Stimulated activated CD4-positive, alpha-beta T cell treated with anti-CD3 and anti-CD28 coated beads, Interleukin-2, amount 100 ng/mL, for 24 hours (primary cell): Measurements from ENCODE around the gene PDCD2L.
"Not testable (repeated sequence)": the region's sequence is repeated elsewhere in the genome, so short reads cannot be mapped to it uniquely, and the experiment has no call there.

Source experiments
- DNase-seq, 2 donors: peaks; one replicate each; pipeline ENCODE4 v3.0.0-alpha.2; 2020

PDCD2L gene

GRCh38 chr19:34426096-34426661, 22.0 kb downstream of the PDCD2L start:
- DNase-seq = no peak

GRCh38 chr19:34428549-34429285, 24.5 kb downstream of the PDCD2L start:
- DNase-seq = no peak

- no peak for DNase-seq
Observed at GRCh38 chr19:34429553-34429952, 25.4 kb downstream of the PDCD2L start.

DNA sequence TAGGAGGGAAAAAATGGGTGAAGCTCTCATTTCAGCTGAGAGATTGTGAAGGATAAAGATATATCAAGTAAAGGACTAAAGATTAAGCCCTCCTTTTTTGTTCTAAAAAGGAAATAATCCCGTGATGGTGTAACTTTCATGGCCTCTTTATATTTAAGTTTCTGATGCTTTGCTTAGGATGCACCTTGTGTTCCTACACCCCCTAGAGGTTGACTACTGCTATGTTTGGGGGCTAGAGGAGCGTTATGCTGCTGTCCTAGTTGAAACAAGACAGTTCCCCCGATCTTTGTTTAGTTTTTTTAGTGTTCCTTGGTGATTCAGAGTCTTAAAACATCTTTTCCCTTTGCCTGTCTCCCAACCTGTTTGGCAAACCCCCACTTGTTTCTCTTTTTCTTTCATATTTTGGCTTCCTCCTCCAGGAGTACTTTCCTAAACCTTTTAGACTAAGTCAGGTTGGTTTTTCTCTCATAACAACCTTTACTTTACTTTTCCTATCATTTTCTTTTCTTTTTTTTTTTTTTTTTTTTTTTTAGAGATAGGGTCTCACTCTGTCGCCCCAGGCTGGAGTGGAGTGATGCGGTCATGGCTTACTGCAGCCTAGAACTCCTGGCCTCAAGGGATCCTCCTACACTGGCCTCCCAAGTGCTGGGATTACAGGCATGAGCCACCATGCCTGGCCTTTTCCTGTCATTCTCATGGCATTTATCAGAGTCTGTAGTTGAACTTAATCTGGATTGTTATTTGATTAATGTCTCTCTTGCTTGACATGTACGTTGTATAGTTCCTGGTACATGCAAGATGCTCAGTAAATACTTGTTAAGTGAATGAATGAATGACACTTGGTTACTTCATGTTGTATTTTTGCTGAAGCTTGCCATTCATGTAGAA, 26.8 kb downstream of the PDCD2L start:
- peak; percentile 9 to 32 for DNase-seq

DNA sequence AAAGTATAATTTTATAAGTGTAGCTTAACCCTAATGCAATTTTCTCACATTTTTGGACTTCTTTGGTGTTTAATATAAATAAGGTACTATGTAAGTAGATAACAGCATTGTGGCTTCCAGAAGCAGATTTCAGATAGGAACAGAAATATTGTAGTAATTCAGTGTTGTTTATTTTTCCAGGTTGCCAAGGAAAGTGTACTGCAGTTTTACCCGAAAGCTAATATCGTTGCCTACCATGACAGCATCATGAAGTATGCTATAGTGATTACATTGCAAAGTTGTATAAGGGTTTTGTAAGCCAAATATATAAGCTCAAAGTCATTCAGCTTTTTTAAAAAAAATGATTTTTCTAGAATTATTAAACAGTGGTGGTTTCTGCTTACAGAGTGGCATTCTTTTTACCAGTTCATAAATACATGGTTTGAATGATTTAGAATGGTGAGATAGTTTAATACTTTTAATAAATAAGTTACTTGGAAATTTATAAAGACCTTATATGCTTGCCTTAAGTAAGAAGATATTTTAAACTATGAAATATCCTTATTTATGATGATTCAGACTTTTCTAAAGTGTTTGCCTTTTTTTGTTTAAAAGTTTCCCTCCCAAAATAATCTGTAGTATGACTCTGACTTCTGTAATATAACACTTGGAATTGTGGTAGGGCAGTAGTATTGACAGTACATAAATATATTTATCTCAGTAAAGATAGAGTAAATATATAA, 27.6 kb downstream of the PDCD2L start:
- no peak for DNase-seq

DNA sequence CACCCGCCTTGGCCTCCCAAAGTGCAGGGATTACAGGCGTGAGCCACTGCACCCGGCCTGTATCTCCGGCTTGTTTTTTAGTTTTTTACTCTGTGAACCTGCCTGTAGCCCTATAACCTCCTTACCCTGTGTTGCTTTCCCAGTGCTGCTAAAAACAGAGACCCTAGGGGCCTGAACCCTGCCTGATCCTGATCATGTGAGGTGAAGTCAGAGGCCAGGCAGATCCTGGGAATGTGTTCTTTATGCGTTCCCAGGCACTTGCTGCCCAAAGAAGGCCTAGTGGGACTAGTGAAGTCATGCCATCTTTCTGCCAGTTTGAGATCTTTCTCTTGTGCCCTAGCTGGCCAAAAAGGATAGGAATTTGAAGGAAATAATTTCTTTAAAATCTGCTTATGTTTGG, 28.6 kb downstream of the PDCD2L start:
- DNase-seq = no peak

DNA sequence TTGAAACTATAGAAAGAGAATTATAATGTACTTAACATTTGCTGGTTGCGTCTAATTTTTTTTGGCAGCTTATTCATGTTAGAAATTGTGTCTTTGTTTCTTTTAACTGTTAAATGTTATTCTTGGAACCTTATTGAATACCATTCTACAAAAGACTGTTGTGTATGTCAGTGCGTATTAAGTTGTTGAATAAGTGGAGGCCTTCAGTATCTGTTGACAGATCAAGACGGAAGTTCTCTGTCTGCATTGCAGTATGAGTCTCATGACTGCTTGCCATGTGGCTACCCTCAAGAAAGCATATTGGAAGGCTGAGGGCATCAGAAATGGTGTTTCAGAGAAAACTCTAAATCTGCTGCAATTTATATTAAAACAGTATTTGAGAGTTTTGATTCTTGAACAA, 32.5 kb downstream of the PDCD2L start:
- no peak for DNase-seq

DNA sequence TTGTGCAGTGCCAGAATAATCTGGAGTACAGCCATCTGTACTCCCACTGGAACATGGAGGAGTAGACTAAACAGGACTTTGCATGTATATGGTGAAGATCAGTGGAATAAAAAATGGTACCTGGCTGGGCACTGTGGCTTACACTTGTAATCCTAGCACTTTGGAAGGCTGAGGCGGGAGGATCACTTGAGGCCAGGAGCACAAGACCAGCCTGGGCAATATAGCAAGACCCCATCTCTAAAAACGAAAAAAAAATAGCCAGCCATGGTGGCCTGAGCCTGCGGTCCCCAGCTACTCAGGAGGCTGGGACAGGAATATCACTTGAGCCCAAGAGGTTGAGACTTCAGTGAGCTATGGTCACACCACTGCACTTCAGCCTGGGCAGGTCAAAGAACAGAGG, 44.0 kb downstream of the PDCD2L start:
- no peak for DNase-seq

- no peak for DNase-seq
Observed at GRCh38 chr19:34452723-34453122, 48.5 kb downstream of the PDCD2L start.

- no peak for DNase-seq
Observed at GRCh38 chr19:34454091-34454490, 49.9 kb downstream of the PDCD2L start.

DNA sequence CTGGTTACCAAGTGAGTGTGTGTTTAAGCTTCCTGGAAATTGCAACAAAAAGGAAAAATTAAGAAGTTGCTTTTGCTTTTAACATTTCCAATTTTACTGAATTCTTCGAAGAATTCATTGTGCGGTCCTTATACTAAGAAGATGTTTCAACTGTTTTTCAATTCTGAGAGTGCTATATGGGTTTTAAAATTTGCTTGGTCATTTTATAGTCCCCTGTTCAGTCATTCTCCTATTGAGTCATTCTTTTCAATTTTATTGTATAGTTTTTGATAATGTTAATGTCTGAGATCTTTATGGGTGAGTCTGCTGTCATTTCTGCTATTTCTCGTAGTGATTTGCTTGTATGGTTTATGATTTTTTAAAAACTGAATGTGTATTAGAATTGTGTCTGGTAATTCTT, 50.5 kb downstream of the PDCD2L start:
- no peak for DNase-seq

DNA sequence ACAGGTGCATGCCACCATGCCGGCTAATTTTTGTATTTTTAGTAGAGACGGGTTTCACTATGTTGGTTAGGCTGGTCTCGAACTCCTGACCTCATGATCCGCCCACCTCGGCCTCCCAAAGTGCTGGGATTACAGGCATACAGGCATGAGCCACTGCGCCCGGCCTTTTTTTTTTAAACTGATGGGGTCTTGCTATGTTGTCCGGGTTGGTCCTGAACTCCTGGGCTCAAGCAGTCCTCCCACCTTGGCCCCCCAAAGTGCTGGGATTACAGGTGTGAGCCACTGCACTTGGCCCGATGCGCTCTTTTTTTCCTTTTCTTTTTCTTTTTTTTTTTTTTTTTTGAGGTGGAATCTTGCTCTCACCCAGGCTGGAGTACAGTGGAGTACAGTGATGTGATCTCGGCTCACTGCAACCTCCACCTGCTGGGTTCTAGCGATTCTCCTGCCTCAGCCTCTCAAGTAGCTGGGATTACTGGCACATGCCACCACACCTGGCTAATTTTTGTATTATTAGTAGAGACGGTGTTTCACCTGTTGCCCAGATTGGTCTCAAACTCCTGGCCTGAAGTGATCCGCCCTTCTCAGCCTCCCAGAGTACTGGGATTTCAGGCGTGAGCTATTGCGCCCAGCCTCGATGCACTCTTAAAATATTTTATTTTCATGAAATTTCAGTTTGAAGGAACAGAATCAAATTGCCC, 51.7 kb downstream of the PDCD2L start:
- not testable (repeated sequence) for DNase-seq

DNA sequence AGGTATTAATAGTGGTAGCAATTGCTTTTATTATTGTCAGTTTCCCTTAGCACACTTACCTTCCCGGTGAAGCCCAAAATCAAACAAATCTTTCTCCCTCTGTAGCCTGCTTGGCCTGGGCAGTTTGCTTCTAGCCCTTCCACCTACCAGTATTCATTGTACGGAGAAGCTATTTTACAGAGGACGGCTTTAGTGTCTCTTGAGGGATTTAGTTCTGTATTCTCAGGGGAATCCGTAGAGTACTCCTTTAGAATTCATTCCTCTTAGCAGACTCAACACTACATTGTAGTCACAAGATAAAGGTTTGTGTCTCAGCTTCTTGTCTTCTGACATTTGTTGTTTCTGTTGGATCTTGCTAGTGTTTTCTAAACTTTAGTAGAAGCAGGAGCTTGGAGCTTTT, 53.2 kb downstream of the PDCD2L start:
- DNase-seq = no peak

DNA sequence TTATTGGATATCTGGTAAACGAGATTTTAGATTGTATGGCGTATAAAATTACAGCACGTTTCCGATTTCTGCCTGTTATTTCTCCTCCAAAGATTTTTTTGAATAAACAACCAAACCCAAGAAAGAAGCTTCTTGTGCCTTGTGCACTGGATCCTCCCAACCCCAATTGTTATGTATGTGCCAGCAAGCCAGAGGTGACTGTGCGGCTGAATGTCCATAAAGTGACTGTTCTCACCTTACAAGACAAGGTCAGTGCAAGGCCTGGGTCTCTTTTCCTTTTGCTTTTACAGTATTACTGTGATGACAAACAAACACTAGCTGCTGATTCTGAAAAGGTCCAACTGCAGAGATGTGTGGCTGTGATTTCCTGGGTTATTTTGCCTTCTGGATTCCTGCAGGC, 54.5 kb downstream of the PDCD2L start:
- DNase-seq = no peak

DNA sequence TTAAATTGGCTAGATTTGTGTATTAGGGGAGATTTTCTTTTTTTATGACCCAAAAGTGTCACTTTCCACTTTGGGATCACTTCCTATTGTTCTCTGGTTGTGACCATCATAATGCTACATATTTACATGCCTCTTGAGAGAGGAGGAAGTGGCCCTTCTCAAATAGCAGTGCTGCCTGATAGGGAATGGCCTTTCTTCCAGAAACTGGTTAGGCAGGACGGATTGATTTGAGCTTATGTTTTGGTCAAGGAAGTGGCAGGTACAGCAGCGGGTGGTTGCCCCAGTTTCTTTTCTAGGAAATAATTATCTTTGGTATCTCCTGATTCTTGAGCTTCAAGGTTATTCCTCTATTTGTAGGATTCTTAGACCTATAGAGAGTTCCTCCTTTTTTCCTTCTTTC, 55.4 kb downstream of the PDCD2L start:
- DNase-seq = no peak

- DNase-seq = no peak
Observed at GRCh38 chr19:34461375-34462100, 57.3 kb downstream of the PDCD2L start.

GRCh38 chr19:34464785-34465184, 60.6 kb downstream of the PDCD2L start:
- not testable (repeated sequence) for DNase-seq

GRCh38 chr19:34468409-34468808, 64.2 kb downstream of the PDCD2L start:
- no peak for DNase-seq

- DNase-seq = not testable (repeated sequence)
Observed at GRCh38 chr19:34469026-34469425, 64.8 kb downstream of the PDCD2L start.

- no peak for DNase-seq
Observed at GRCh38 chr19:34471906-34472700, 67.9 kb downstream of the PDCD2L start.
